GM10248 (cell line): ENCODE data around the gene ACADSB.

ENCODE experiments used
- CTCF ChIA-PET: fragments of 300-600 bp; sonication (Branson Sonifier 250); formaldehyde crosslinking; extraction: SDS; loops from one replicate; lab custom pipeline; 2021; ENCODE audit warnings: antibody characterized with exemption; lab: Yijun Ruan, JAX
- POLR2A ChIA-PET: fragments of 350-650 bp; sonication (Branson Sonifier 250); formaldehyde crosslinking; extraction: SDS; loops from one replicate; lab custom pipeline; 2020; ENCODE audit warnings: antibody characterized with exemption; lab: Yijun Ruan, JAX
- DNase-seq: peaks from one replicate; pipeline ENCODE4 v3.0.0; 2012; ENCODE audit errors: extremely low spot score
- CTCF ChIP-seq: IDR thresholded peaks from 2 replicates; pipeline ENCODE4 v1.5.1; 2012; ENCODE audit warnings: mild to moderate bottlenecking, low read depth; ENCODE audit errors: extremely low read depth, missing control alignments, control extremely low read depth

ACADSB gene

DNA sequence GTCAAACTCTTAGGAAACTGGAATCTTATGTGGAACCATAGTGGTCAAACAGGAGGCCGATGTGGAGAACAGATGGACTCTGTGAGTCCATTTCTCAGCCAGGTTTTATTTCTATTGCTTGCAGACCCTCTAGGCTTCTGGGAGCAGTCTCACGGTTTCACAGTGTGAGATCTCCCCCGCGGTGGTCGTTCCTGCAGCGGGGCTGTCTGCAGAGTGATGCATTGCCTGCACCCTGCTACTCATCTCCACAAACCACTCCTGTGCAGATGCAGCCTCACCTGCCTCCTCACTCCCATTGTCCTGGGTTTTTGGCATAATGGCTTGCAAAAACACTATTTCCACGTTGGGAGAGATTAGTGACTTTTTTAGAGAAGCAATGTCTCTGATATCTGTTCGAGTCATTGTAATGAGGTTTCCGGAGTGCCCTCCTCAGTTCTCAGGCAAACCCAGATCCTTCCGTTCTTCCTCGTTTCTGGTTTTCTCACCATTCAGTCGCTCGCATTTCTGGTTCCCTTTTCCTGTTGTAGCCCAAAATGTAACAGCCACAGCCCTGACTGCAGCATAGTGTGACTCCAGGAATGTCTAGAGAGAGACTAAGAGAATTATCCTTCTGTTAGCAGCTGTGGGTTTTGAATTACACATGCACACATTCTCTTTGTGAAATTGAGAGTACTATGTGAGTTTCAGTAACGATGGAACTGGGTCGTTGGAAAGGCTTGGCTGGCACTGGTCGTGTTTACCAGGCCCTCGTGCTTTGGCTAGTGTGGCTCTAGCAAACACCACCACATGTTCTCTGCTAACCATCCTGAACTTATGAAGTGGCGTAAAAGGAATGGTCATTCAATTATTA, 30.2 kb downstream of the ACADSB start:
- POLR2A ChIA-PET: no interaction called here
- TF ChIP-seq CTCF: no peak
- CTCF ChIA-PET: interaction anchor here (0.7 to 1.3 kb wide), 3 partner anchors 31 to 520 kb away, joined by 3 read pairs; no protein-coding TSS in a partner anchor
- DNase-seq: no peak

DNA sequence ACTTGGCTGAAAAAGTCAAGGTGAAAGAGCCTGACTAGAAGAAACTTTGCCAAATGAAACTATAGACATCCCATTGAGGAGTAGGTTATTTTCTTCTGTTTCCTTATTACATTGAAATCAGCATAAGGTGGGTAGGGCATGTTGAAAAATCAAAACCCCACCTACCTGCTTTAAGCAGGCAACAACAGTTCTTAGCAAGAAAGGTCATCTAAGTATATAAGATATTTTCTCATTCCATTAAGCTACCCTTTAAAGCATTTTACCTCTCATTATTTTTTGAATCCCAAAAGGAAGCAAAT, 30.8 kb downstream of the ACADSB start:
- TF ChIP-seq CTCF: no peak
- POLR2A ChIA-PET: no interaction called here
- CTCF ChIA-PET: interaction anchor here (0.9 kb wide), 1 partner anchor 15 kb away, joined by 4 read pairs; no protein-coding TSS in a partner anchor
- no peak for DNase-seq

GRCh38 chr10:123042708-123043408, 34.1 kb downstream of the ACADSB start:
- TF ChIP-seq CTCF: no peak
- ChIA-PET POLR2A (no interaction called here), CTCF (interaction anchor here (0.6 to 6.7 kb wide), 52 partner anchors 10 to 540 kb away, joined by 3 to 42 read pairs (median 4); partner anchors contain the start of gene PSTK)
- no peak for DNase-seq

- TF ChIP-seq CTCF: peak; percentile 79
- DNase-seq: peak; percentile 69
- POLR2A ChIA-PET: no interaction called here
- CTCF ChIA-PET: interaction anchor here (0.6 to 6.7 kb wide), 52 partner anchors 9 to 539 kb away, joined by 3 to 42 read pairs (median 4); partner anchors contain the start of gene PSTK
Measured at GRCh38 chr10:123043409-123043925, 34.7 kb downstream of the ACADSB start.

- CTCF ChIA-PET: interaction anchor here (0.9 to 6.7 kb wide), 11 partner anchors 8 to 515 kb away, joined by 3 to 42 read pairs (median 6); no protein-coding TSS in a partner anchor
- DNase-seq: no peak
- POLR2A ChIA-PET: no interaction called here
- TF ChIP-seq CTCF: no peak
Measured at GRCh38 chr10:123044391-123044790, 35.6 kb downstream of the ACADSB start.

DNA sequence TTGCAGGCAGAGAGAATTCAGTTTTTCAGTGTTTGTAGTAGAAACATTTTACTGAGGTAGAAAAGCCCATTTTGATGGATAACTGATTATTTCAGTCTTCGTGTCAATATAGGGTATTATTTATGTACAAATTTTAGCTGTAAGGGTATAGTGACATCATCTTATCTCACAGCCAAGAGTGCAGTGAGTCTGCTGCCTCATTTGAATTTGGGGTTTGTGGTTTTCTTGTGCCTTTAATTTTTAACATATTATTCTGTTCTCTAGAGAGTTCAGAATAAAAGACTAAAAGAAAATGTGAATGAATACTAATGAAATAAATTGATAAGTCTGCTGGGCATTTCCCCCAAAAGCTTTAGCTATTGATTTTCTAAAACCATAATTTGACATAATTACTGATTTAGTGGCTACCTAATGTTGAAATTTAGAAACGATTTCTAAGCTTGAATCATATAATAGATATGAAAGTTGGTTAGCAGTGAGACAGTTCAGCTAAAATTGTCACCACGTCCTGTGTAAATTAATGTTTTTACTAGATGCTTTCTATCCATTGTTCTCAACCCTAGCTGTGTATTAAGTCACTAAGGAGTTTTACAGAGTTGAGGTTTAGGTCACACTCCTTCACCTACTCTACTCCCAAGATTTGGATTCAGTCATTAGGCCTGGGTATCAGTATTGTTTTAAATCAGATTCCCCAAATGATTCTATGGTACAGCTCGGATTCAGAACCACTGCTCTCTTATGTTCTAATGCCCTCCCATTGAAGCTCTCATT, 37.3 kb downstream of the ACADSB start:
- no peak for TF ChIP-seq CTCF
- no peak for DNase-seq
- CTCF ChIA-PET: interaction anchor here (0.9 to 6.7 kb wide), 10 partner anchors 13 to 514 kb away, joined by 3 to 40 read pairs (median 4); no protein-coding TSS in a partner anchor
- POLR2A ChIA-PET: interaction anchor here (1.2 kb wide), 1 partner anchor 39 kb away, joined by 3 read pairs; no protein-coding TSS in a partner anchor
